ENCODE results near the gene WDR49. TPM values are rescaled to one million over a fixed set of nuclear protein-coding genes. Genes with fewer than 3 reads are reported as not detected.

WDR49 gene
- total RNA-seq, 1 donor from 2014 or later: not detected

GRCh38 chr3:167650459-167650858 is 3.3 kb downstream of the WDR49 start:
- H4K20me1 ChIP-seq (ENCODE audit: low read depth): no peaks in the 10 kb centered on the region
- H3K27me3 Mint-ChIP-seq (ENCODE audit: insufficient read depth, low read depth): no peaks in the 10 kb centered on the region
- H3K4me3 ChIP-seq: no peak overlapping the region
- no peaks in the 10 kb centered on the region for H3K36me3 ChIP-seq
- H3K4me1 Mint-ChIP-seq: peaks cover 26% of the 10 kb centered on the region
- H3K27ac Mint-ChIP-seq: no peak overlapping the region
- no peak overlapping the region for H3K4me3 Mint-ChIP-seq
- no peak overlapping the region for H3K27ac ChIP-seq
- no peak overlapping the region for H3K4me2 ChIP-seq
- H3K36me3 Mint-ChIP-seq: peaks cover 20% of the 10 kb centered on the region
- no peaks in the 10 kb centered on the region for H3K79me2 ChIP-seq (ENCODE audit: low read depth)
- H3K9me3 Mint-ChIP-seq: peaks cover 4% of the 10 kb centered on the region
- H2AFZ ChIP-seq (replicated peaks): no peak overlapping the region
- TF ChIP-seq EZH2 (IDR thresholded peaks at IDR 0.05): no peak
- TF ChIP-seq EZH2phosphoT487 (IDR thresholded peaks at IDR 0.05): no peak
- TF ChIP-seq CTCF (IDR thresholded peaks at IDR 0.05): no peak
- no peaks in the 10 kb centered on the region for H3K27me3 ChIP-seq
- no peak overlapping the region for H3K9ac ChIP-seq
- peaks cover 13% of the 10 kb centered on the region for H3K4me1 ChIP-seq
- DNase-seq (ENCODE audit: low spot score): no peak
- H3F3A ChIP-seq (ENCODE audit: low read depth): no peaks in the 10 kb centered on the region
- no peaks in the 10 kb centered on the region for H3K9me3 ChIP-seq (ENCODE audit: low read depth)

DNA sequence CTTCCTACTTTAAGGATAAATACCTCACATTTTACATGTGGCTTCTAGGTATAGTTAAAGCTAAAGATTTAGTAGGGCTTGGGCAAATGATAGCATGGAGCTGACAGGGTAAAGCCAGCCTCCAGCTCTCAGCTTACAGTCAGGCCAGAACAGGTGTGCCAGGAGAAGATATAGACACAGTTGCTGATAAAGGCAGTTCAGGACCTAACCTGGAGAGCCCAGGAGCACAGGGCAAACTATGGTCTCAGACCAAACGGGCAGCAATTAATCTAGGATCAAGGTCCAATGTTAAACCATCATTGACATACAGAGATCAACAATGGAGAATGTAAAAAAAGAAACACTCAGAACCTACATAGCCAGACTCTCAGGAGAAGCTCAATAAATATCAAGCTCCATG is 4.0 kb downstream of the WDR49 start:
- Histone ChIP-seq H3F3A (ENCODE audit: low read depth) (no peaks in the 10 kb centered on the region), H3K79me2 (ENCODE audit: low read depth) (no peaks in the 10 kb centered on the region), H3K4me1 (peaks cover 13% of the 10 kb centered on the region), H3K4me3 (no peak overlapping the region), H3K9me3 (ENCODE audit: low read depth) (no peaks in the 10 kb centered on the region), H3K27ac (no peak overlapping the region), H3K4me2 (no peak overlapping the region), H4K20me1 (ENCODE audit: low read depth) (no peaks in the 10 kb centered on the region), H3K36me3 (no peaks in the 10 kb centered on the region), H2AFZ (replicated peaks) (no peak overlapping the region), H3K9ac (no peak overlapping the region), H3K27me3 (no peaks in the 10 kb centered on the region)
- TF ChIP-seq CTCF (IDR thresholded peaks at IDR 0.05) (no peak), EZH2phosphoT487 (IDR thresholded peaks at IDR 0.05) (no peak), EZH2 (IDR thresholded peaks at IDR 0.05) (no peak)
- peaks cover 21% of the 10 kb centered on the region for H3K36me3 Mint-ChIP-seq
- H3K4me3 Mint-ChIP-seq: no peak overlapping the region
- H3K4me1 Mint-ChIP-seq: peaks cover 26% of the 10 kb centered on the region
- no peak overlapping the region for H3K27ac Mint-ChIP-seq
- H3K27me3 Mint-ChIP-seq (ENCODE audit: insufficient read depth, low read depth): no peaks in the 10 kb centered on the region
- H3K9me3 Mint-ChIP-seq: peaks cover 5% of the 10 kb centered on the region
- no peak for DNase-seq (ENCODE audit: low spot score)

DNA sequence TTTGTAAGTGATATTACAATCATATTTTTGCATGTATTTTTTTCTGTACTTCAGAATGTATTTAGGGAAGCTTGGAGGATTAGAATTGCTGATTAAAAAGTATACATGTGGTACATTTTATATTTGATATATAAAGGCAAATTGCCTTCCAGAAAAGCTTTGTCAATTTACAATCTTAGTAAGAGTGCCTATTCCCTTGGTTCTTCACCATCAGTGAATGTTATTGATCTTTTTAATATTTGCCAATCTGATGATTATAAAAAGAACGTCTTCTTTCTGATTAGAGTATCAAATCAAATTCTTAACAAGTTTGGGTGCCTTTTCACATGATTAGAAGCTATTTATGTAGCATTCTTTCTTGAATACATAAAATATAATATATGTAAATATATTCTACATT is 9.1 kb downstream of the WDR49 start:
- Mint-ChIP-seq H3K36me3 (peaks cover 10% of the 10 kb centered on the region), H3K9me3 (peaks cover 14% of the 10 kb centered on the region), H3K4me3 (no peak overlapping the region), H3K27ac (no peak overlapping the region), H3K4me1 (no peaks in the 10 kb centered on the region), H3K27me3 (ENCODE audit: insufficient read depth, low read depth) (no peaks in the 10 kb centered on the region)
- Histone ChIP-seq H3K4me2 (no peak overlapping the region), H3K27ac (no peak overlapping the region), H3F3A (ENCODE audit: low read depth) (no peaks in the 10 kb centered on the region), H3K4me1 (no peaks in the 10 kb centered on the region), H4K20me1 (ENCODE audit: low read depth) (no peaks in the 10 kb centered on the region), H3K4me3 (no peak overlapping the region), H2AFZ (replicated peaks) (no peak overlapping the region), H3K27me3 (no peaks in the 10 kb centered on the region), H3K36me3 (peaks cover 4% of the 10 kb centered on the region), H3K79me2 (ENCODE audit: low read depth) (no peaks in the 10 kb centered on the region), H3K9me3 (ENCODE audit: low read depth) (no peaks in the 10 kb centered on the region), H3K9ac (no peak overlapping the region)
- TF ChIP-seq EZH2phosphoT487 (IDR thresholded peaks at IDR 0.05): no peak
- TF ChIP-seq EZH2 (IDR thresholded peaks at IDR 0.05): no peak
- TF ChIP-seq CTCF (IDR thresholded peaks at IDR 0.05): no peak
- DNase-seq (ENCODE audit: low spot score): no peak
